GM12872 (cell line): ENCODE results near the gene GJA3.

Source experiments
- TF ChIP-seq, protein P1 (sequence below): IDR thresholded peaks from 3 replicates; pipeline ENCODE4 v1.5.1; 2011; ENCODE audit warnings: low read depth, mild to moderate bottlenecking, low read length, moderate library complexity; ENCODE audit not compliant: insufficient read depth

The GJA3 gene

GRCh38 chr13:20121159-20121525, 39.7 kb downstream of the GJA3 start:
- TF ChIP-seq, protein P1, sequence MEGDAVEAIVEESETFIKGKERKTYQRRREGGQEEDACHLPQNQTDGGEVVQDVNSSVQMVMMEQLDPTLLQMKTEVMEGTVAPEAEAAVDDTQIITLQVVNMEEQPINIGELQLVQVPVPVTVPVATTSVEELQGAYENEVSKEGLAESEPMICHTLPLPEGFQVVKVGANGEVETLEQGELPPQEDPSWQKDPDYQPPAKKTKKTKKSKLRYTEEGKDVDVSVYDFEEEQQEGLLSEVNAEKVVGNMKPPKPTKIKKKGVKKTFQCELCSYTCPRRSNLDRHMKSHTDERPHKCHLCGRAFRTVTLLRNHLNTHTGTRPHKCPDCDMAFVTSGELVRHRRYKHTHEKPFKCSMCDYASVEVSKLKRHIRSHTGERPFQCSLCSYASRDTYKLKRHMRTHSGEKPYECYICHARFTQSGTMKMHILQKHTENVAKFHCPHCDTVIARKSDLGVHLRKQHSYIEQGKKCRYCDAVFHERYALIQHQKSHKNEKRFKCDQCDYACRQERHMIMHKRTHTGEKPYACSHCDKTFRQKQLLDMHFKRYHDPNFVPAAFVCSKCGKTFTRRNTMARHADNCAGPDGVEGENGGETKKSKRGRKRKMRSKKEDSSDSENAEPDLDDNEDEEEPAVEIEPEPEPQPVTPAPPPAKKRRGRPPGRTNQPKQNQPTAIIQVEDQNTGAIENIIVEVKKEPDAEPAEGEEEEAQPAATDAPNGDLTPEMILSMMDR = no peak

DNA sequence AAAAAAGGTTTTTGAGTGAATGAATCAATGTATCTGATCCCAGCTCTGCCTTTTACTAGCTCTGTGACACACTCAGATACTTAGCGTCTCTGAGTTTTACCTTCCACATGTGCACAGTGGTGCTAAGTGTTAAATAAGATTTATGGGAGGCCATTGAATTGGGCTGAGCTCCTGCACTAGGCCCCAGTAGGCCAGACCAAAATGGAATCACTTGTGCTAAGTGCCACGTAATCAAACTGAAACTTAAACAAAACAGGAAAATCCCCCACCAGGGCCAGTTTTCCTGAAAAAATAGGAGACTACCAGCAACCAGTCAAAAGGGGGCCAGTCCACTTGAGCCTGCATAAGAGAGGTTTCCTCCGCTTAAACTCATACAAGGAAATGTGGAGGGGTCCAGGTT, 40.9 kb downstream of the GJA3 start:
- TF ChIP-seq, protein P1 = no peak

DNA sequence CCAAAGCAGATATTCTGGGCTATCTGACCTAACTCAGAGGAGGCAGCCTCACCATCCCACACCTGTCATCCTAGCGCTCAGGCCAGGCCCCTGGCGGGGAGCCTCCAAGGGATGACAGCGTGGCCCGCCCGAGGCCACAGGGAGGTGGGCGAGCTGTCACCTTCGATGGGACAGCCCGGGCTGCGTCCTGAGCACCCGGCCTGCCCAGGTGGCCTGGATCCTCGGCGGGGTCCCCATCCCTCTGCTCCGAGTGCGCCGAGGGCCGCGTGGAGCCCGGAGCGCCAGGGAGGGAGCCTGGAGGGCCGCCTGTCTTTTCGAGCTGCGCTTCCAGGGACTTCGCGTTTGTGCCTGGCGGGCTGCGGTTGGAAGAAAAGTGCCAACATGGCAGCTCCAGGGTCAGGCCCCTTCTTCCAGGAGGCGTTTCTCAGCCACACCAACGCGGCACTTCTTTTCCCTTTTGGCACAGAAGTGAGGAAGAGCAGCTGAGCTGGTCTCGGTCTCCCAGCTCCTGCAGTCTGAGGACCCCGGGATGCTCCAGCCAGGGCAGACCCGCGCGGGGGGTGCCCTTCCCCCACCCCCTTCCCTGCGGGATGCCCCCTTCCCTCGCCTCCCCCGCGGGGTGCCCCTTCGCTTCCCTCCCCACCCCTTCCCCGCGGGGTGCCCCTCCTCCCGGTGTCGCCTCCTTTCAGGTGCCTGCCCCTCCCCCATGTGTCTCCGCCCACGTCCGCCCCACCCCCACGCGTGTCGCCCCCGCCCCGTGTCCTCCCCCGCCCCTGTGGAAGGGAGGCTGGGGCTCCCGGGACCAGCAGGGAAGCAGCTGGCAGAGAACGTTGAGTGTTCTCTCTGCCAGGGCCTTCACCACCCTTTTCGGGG, 42.3 kb downstream of the GJA3 start:
- TF ChIP-seq, protein P1 = 0 out of 3 replicates have a peak, but pooled peaks have one; percentile 19

DNA sequence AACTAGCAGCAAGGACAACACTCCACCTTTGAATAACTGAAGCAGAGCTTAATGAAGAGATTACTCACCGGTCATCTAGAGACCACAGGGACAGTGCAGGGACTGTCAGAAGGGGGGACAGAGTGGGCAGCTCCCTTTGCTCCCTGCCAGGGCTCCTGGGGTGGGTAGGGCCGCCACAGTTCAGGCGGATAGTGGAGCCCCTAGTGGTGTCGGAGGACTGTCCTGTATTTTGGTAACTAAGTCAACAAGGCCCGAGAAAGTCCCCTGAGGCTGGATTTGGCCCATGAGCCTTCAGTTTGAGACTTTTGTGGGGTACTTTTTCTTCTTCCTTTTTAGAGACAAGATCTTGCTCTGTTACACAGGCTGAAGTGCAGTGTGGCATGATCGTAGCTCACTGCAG, 44.6 kb downstream of the GJA3 start:
- TF ChIP-seq, protein P1 = 0 out of 3 replicates have a peak, but pooled peaks have one; percentile 7

DNA sequence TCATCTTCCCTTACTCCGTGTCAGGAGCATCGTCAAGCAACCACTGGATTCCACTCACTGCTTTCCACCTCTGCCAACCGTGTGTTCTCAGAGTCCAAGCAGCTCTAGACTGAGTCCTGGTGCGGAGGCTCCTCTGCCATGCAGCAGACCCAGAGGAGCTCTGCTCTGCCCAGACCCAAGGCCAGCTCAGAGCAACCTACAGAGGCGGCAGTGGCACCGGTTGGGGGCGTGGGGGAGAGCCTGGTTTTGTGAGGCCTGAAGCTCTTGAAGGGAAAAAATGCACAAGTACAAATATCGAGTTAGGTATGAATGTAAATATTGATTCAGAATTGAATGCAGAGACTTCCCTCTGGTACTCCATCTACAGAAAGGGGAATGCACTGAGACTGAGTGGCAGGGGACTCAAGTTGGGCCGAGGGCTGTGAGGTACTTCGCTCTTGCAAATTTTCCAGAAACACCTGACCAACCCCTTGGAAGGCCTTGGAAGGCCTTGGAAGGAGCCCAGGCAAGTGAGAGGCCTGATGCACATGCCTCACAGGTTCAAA, 46.7 kb downstream of the GJA3 start:
- TF ChIP-seq, protein P1 = no peak

GRCh38 chr13:20109037-20109436, 51.8 kb downstream of the GJA3 start:
- TF ChIP-seq, protein P1 = no peak

DNA sequence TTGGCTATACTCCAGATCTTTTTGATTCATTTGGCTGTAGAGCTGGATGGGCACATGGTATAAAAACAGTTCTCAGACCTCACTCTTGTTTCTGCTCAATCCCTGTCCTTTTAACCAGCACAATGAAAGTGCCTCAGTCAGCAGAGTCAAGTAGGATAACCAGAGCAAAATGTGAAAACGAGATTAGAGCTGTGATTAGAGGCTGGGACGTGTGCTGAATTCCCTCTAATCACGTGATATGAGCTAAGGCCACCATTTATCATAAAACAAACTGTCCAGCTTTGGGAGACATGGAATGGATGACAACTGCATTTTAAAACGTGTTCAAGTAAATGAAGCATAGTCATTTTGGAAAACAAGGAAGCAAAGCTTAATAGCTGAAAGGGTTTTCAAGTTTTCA, 54.1 kb downstream of the GJA3 start:
- TF ChIP-seq, protein P1 = no peak
